Right kidney (tissue), 9 donors: ENCODE results near the gene XXYLT1.
"Not testable (repeated sequence)": the region's sequence is repeated elsewhere in the genome, so short reads cannot be mapped to it uniquely, and the experiment has no call there.

Source experiments
- DNase-seq: peaks from one replicate; pipeline ENCODE4 v3.0.0-alpha.2; 2016
- long read RNA-seq, 8 donors: transcript quantifications; one replicate each; lab custom pipeline, GENCODE V29; 2026

The XXYLT1 gene
- long read RNA-seq, donor 1, transcript XXYLT1-201 (4 exons, 2,727 nt), result major isoform, 8 of 8 reads
- long read RNA-seq, donor 1, partial matches to known transcripts, result 0 of 8 reads
- long read RNA-seq, donor 1, other reads (novel, unspliced or antisense), result 0 of 8 reads
- long read RNA-seq, donor 2, partial matches to known transcripts, result 0 of 4 reads
- long read RNA-seq, donor 2, other reads (novel, unspliced or antisense), result 0 of 4 reads
- long read RNA-seq, donor 3, partial matches to known transcripts, result 0 of 3 reads
- long read RNA-seq, donor 3, other reads (novel, unspliced or antisense), result 0 of 3 reads
- long read RNA-seq, donor 4, partial matches to known transcripts, result 0 of 4 reads
- long read RNA-seq, donor 4, other reads (novel, unspliced or antisense), result 0 of 4 reads
- long read RNA-seq, donor 5, transcript XXYLT1-201 (4 exons, 2,727 nt), result major isoform, 14 of 36 reads
- long read RNA-seq, donor 5, partial matches to known transcripts, result 22 of 36 reads
- long read RNA-seq, donor 5, other reads (novel, unspliced or antisense), result 0 of 36 reads
- long read RNA-seq, donor 6, transcript XXYLT1-201 (4 exons, 2,727 nt), result major isoform, 9 of 9 reads
- long read RNA-seq, donor 6, partial matches to known transcripts, result 0 of 9 reads
- long read RNA-seq, donor 6, other reads (novel, unspliced or antisense), result 0 of 9 reads
- long read RNA-seq, donor 7, transcript XXYLT1-201 (4 exons, 2,727 nt), result major isoform, 15 of 15 reads
- long read RNA-seq, donor 7, partial matches to known transcripts, result 0 of 15 reads
- long read RNA-seq, donor 7, other reads (novel, unspliced or antisense), result 0 of 15 reads
- long read RNA-seq, donor 8, transcript XXYLT1-201 (4 exons, 2,727 nt), result major isoform, 11 of 11 reads
- long read RNA-seq, donor 8, partial matches to known transcripts, result 0 of 11 reads
- long read RNA-seq, donor 8, other reads (novel, unspliced or antisense), result 0 of 11 reads

GRCh38 chr3:195270817-195271409, at the start of gene XXYLT1:
Gene XXYLT1 (minus strand): TSS chr3:195271159. CDS start chr3:195271058, 101 bp downstream.
- DNase-seq, result peak; percentile 100

GRCh38 chr3:195319060-195319459, 48.1 kb upstream of the XXYLT1 start:
- no peak for DNase-seq

GRCh38 chr3:195312714-195313113, 41.8 kb upstream of the XXYLT1 start:
- no peak for DNase-seq

- DNase-seq, result no peak
These were observed 36.8 kb upstream of the XXYLT1 start for GRCh38 chr3:195307711-195308110.

- no peak for DNase-seq
These were observed 35.4 kb upstream of the XXYLT1 start for GRCh38 chr3:195306369-195306768.

GRCh38 chr3:195302431-195302830, 31.5 kb upstream of the XXYLT1 start:
- no peak for DNase-seq

- no peak for DNase-seq
These were observed 26.5 kb upstream of the XXYLT1 start for GRCh38 chr3:195297446-195297845.

- no peak for DNase-seq
These were observed 25.7 kb upstream of the XXYLT1 start for GRCh38 chr3:195296662-195297061.

- DNase-seq, result no peak
These were observed 20.2 kb upstream of the XXYLT1 start for GRCh38 chr3:195291121-195291520.

- not testable (repeated sequence) for DNase-seq
These were observed 19.7 kb upstream of the XXYLT1 start for GRCh38 chr3:195290643-195291042.

GRCh38 chr3:195286115-195286872, 15.3 kb upstream of the XXYLT1 start:
- no peak for DNase-seq

GRCh38 chr3:195285372-195285771, 14.4 kb upstream of the XXYLT1 start:
- no peak for DNase-seq

GRCh38 chr3:195284842-195285241, 13.9 kb upstream of the XXYLT1 start:
- no peak for DNase-seq

- no peak for DNase-seq
These were observed 12.0 kb upstream of the XXYLT1 start for GRCh38 chr3:195282961-195283360.

- DNase-seq, result no peak
These were observed 3.5 kb upstream of the XXYLT1 start for GRCh38 chr3:195274259-195274966.

GRCh38 chr3:195271410-195272243, 668 bp upstream of the XXYLT1 start:
- peak; percentile 95 for DNase-seq

- peak; percentile 89 for DNase-seq
These were observed 711 bp downstream of the XXYLT1 start for GRCh38 chr3:195270079-195270816.

GRCh38 chr3:195269375-195270078, 1.4 kb downstream of the XXYLT1 start:
- DNase-seq, result no peak
